Effector CD4-positive, alpha-beta T cell (primary cell): ENCODE measurements around the gene LIN7A.

ENCODE experiments used
- DNase-seq: peaks from one replicate; pipeline ENCODE4 v3.0.0-alpha.2; 2020

Gene LIN7A

GRCh38 chr12:80857311-80857710 is 80.4 kb downstream of the LIN7A start:
- no peak for DNase-seq

GRCh38 chr12:80849337-80849736 is 88.4 kb downstream of the LIN7A start:
- no peak for DNase-seq

GRCh38 chr12:80848858-80849257 is 88.9 kb downstream of the LIN7A start:
- DNase-seq, result no peak

- DNase-seq, result no peak
These were observed 90.2 kb downstream of the LIN7A start for GRCh38 chr12:80847575-80847974.

GRCh38 chr12:80846952-80847351 is 90.8 kb downstream of the LIN7A start:
- DNase-seq, result no peak

- DNase-seq, result no peak
These were observed 92.1 kb downstream of the LIN7A start for GRCh38 chr12:80845639-80846038.

GRCh38 chr12:80843969-80844368 is 93.8 kb downstream of the LIN7A start:
- no peak for DNase-seq

- no peak for DNase-seq
These were observed 99.0 kb downstream of the LIN7A start for GRCh38 chr12:80838708-80839107.

- DNase-seq, result no peak
These were observed 99.6 kb downstream of the LIN7A start for GRCh38 chr12:80838024-80838658.

GRCh38 chr12:80837342-80837978 is 100.3 kb downstream of the LIN7A start:
- DNase-seq, result no peak

GRCh38 chr12:80834724-80835123 is 103.0 kb downstream of the LIN7A start:
- DNase-seq, result no peak

- no peak for DNase-seq
These were observed 107.1 kb downstream of the LIN7A start for GRCh38 chr12:80830533-80831088.

- no peak for DNase-seq
These were observed 108.0 kb downstream of the LIN7A start for GRCh38 chr12:80829767-80830166.

GRCh38 chr12:80825506-80825905 is 112.2 kb downstream of the LIN7A start:
- DNase-seq, result no peak

GRCh38 chr12:80823393-80823792 is 114.3 kb downstream of the LIN7A start:
- no peak for DNase-seq

GRCh38 chr12:80821513-80822000 is 116.2 kb downstream of the LIN7A start:
- DNase-seq, result no peak

- no peak for DNase-seq
These were observed 118.9 kb downstream of the LIN7A start for GRCh38 chr12:80818878-80819277.

GRCh38 chr12:80815351-80815750 is 122.4 kb downstream of the LIN7A start:
- DNase-seq, result no peak

- DNase-seq, result no peak
These were observed 123.3 kb downstream of the LIN7A start for GRCh38 chr12:80814453-80814852.

- no peak for DNase-seq
These were observed 123.9 kb downstream of the LIN7A start for GRCh38 chr12:80813820-80814219.

- no peak for DNase-seq
These were observed 125.6 kb downstream of the LIN7A start for GRCh38 chr12:80811957-80812708.

GRCh38 chr12:80810874-80811273 is 126.9 kb downstream of the LIN7A start:
- DNase-seq, result no peak

- DNase-seq, result no peak
These were observed 130.0 kb downstream of the LIN7A start for GRCh38 chr12:80807640-80808288.
